D721Med (cell line): Measurements from ENCODE around the gene DOC2B.
"Not testable (repeated sequence)": the region's sequence is repeated elsewhere in the genome, so short reads cannot be mapped to it uniquely, and the experiment has no call there.

Source experiments
- DNase-seq: peaks from one replicate; pipeline ENCODE4 v3.0.0; 2011; ENCODE audit warnings: low spot score; ENCODE audit not compliant: insufficient read length
- FAIRE-seq: peaks from 2 replicates; lab custom pipeline; 2011; peaks lifted over from hg19 to GRCh38; lab: Jason Lieb, UNC
- TF ChIP-seq, protein P1 (sequence below): IDR thresholded peaks from 2 replicates; pipeline ENCODE4 v1.5.1; 2012; ENCODE audit warnings: mild to moderate bottlenecking, control low read depth; ENCODE audit not compliant: insufficient read depth; ENCODE audit errors: missing control alignments

Gene DOC2B

DNA sequence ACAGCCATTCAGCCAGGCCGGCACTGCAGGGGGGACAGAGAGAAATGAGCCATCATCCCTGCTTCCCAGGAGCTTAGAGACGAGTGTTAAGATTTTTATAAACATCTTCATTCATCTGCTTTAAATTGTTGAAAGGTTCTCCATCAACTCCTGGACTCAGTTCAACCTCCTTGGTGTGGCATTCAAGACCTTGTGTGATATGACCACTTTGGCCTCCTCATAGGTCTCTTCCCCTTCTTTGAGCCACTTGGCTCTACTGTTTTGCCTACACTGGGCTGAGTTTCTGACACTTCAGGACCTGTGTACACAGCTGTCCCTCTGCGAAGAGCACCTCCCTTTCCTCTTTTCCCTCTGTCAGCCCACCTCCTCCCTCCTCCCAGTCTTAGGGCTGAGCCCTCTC lies 4.3 kb downstream of the DOC2B start:
- no peak for FAIRE-seq
- TF ChIP-seq, protein P1, sequence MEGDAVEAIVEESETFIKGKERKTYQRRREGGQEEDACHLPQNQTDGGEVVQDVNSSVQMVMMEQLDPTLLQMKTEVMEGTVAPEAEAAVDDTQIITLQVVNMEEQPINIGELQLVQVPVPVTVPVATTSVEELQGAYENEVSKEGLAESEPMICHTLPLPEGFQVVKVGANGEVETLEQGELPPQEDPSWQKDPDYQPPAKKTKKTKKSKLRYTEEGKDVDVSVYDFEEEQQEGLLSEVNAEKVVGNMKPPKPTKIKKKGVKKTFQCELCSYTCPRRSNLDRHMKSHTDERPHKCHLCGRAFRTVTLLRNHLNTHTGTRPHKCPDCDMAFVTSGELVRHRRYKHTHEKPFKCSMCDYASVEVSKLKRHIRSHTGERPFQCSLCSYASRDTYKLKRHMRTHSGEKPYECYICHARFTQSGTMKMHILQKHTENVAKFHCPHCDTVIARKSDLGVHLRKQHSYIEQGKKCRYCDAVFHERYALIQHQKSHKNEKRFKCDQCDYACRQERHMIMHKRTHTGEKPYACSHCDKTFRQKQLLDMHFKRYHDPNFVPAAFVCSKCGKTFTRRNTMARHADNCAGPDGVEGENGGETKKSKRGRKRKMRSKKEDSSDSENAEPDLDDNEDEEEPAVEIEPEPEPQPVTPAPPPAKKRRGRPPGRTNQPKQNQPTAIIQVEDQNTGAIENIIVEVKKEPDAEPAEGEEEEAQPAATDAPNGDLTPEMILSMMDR, result no peak
- DNase-seq, result no peak

GRCh38 chr17:173166-173911 lies 8.1 kb downstream of the DOC2B start:
- TF ChIP-seq, protein P1, result no peak
- DNase-seq (no peak), FAIRE-seq (no peak)

DNA sequence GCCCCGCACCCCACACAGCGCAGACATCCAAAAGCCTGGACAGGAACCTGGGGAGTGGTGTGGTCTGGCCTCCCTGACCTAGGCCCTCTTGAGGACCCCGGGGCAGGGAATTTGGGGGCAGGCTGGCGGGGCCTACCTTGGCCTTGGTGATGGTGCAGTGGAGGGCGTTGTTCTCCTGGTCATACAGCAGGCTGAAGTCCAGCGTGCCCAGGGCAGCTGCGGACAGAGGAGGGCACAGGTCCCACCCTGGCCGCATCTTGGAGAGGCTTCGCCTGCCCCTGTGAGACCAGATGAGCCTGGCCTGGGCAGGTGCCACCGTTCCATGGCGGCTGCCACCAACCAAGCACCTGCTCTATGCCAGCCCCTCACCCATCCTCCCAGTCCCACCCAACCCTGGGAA lies 9.0 kb downstream of the DOC2B start:
- TF ChIP-seq, protein P1, result no peak
- FAIRE-seq (no peak), DNase-seq (no peak)

- TF ChIP-seq, protein P1, result no peak
- no peak for FAIRE-seq
- no peak for DNase-seq
Observed at GRCh38 chr17:171871-172270, 9.6 kb downstream of the DOC2B start.

DNA sequence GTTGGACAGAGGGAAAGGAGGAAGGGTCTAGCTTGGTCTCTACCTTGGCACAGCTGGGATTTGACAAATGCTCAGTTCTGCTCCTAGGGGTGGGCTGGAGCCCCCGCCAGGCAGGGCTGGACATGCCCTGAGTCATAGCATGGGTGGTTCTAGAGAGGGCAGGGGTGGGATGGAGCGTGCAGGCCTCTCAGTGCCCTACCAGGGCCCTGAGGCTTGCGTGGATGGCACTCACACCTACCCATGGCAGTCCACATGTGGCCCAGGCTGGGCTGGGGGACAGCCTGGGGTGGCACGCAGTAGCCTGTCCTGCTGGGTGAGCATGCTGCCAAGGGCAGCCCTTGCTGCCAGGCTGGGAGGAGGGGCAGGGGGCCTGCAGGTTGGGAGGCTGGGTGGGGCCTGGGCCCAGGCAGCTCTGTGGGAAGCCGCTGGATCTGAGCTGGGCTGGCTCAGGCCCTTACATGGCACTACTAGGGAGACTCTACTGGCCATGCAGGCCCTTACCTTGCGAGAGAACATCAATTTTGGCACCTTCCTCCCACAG lies 11.2 kb downstream of the DOC2B start:
- TF ChIP-seq, protein P1, result no peak
- no peak for FAIRE-seq
- DNase-seq, result no peak

DNA sequence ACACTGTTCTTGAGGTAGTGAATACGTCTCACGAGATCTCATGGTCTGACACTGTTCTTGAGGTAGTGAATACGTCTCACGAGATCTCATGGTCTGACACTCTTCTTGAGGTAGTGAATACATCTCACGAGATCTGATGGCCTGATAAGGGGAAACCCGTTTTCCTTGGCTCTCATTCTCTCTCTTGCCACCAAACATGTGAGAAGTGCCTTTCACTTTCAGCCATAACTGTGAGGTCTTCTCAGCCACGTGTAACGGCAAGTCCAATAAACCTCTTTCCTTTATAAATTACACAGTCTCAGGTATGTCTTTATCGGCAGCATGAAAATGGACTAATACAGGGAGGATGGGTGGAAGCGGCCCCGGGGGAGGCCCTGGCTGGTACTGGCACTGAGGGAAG lies 12.8 kb downstream of the DOC2B start:
- DNase-seq, FAIRE-seq: not testable (repeated sequence)

DNA sequence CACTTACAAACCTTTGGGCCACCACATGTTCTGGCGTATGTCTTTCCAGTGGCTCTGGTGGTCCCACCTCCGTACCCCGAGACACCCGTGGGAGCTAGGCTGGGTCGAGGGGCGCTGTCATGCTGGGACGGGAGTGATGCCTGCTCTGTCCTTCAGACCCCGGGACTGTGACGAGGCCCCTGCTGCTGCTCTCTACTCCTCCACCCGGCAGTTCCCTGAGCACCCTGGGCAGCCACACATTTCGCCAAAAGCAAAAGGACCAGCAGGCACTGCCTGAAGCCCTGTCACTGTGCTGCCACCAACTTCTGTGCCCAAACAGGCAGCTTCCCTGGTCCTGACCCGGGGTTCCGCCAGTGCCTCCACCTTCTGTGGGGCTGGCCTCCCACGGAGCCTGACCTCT lies 15.5 kb downstream of the DOC2B start:
- DNase-seq, result no peak
- no peak for FAIRE-seq
- TF ChIP-seq, protein P1, result no peak
